Testis (tissue), 3 donors: ENCODE measurements around the gene CACYBP. TPM values are rescaled to one million over a fixed set of nuclear protein-coding genes. Genes with fewer than 3 reads are reported as not detected.

ENCODE experiments used
- DNase-seq: peaks from one replicate; pipeline ENCODE4 v3.0.0-alpha.2; 2019
- H3K27ac ChIP-seq, 2 donors: fragments of 200-600 bp; sonication (generic); one replicate each; pipeline ENCODE4 v1.5.1; 2019
- H3K27me3 ChIP-seq: fragments of 200-600 bp; sonication (generic); one replicate; pipeline ENCODE4 v1.5.1; 2019
- H3K36me3 ChIP-seq: fragments of 200-600 bp; sonication (generic); one replicate; pipeline ENCODE4 v1.5.1; 2017; ENCODE audit warnings: low read depth; ENCODE audit errors: missing control alignments
- H3K4me1 ChIP-seq: fragments of 200-600 bp; sonication (generic); one replicate; pipeline ENCODE4 v1.5.1; 2019
- H3K4me3 ChIP-seq, 2 donors: fragments of 200-600 bp; sonication (generic); one replicate each; pipeline ENCODE4 v1.5.1; 2017 to 2019
- H3K9me3 ChIP-seq: fragments of 200-600 bp; sonication (generic); one replicate; pipeline ENCODE4 v1.5.1; 2017
- POLR2A ChIP-seq: fragments of 450-650 bp; IDR thresholded peaks from one replicate; pipeline ENCODE4 v1.6.1; 2017; ENCODE audit warnings: antibody characterized with exemption, mild to moderate bottlenecking, moderate library complexity
- WGBS, 2 donors: methylation state at CpG; one replicate each; pipeline ENCODE4 v1.1.5; 2018; 5-methylcytosine and 5-hydroxymethylcytosine counted together
- intact Hi-C: fragments of 100-400 bp; cut with DNase I; formaldehyde crosslinking; loops from one replicate; pipeline ENCODE4 v1.15.1; 2023; ENCODE audit warnings: low total_unique reads
- polyA plus RNA-seq: library from polyadenylated mRNA; stranded (reverse); fragments of 350-450 nt; fragmentation: Illumina TruSeq; extraction: RNeasy Lipid Tissue Mini Kit (QIAGEN cat#74804); gene quantifications from one replicate; pipeline ENCODE4 v1.2.3, GENCODE V29; 2014; ENCODE audit warnings: low read depth, low replicate concordance; ENCODE audit not compliant: insufficient read depth
- total RNA-seq, 2 donors: library from RNA; depleted of rRNA; stranded (reverse); fragments of >200 nt; gene quantifications; one replicate each; pipeline ENCODE4 v1.2.3, GENCODE V29; 2016
- TF ChIP-seq, protein P1 (sequence below), 3 experiments: fragments of 450-650 bp in 2 of 3; fragments of 200-600 bp in 1 of 3; sonication (generic) in 1 of 3; IDR thresholded peaks; one replicate each; pipeline ENCODE4 v1.5.1; 2016 to 2019; ENCODE audit warnings: antibody characterized with exemption in 3 of 3, mild to moderate bottlenecking in 2 of 3, moderate library complexity in 1 of 3

CACYBP gene
- total and polyA plus RNA-seq, 3 donors from 2014 or later: 74.4 to 121 (median 120) TPM

DNA sequence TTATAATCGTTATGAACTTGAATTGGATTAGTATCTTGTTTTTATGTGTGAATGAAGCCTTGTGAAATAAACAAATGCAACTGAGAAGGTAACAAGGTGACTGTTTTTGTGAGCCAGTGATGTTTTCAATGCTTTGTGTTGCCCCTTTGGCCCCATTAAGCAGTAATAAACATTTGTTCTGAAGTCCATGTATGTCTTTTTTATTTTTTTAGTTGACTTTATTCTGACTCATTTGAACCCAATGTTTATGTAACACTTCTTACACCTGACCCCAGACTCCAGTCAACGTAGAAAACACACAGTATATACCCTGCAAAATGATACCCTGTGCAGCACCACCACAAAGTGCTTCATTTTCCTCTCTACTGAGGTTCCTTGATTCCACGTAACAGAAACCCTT, 4.6 kb upstream of the CACYBP start:
- WGBS, 2 donors: 81 to 83% methylated on average over 3 of the region's 3 CpGs
- no peak for DNase-seq
- H3K36me3 ChIP-seq: no peaks in the 10 kb centered on the region
- no peaks in the 10 kb centered on the region for H3K9me3 ChIP-seq
- TF ChIP-seq, protein P1, sequence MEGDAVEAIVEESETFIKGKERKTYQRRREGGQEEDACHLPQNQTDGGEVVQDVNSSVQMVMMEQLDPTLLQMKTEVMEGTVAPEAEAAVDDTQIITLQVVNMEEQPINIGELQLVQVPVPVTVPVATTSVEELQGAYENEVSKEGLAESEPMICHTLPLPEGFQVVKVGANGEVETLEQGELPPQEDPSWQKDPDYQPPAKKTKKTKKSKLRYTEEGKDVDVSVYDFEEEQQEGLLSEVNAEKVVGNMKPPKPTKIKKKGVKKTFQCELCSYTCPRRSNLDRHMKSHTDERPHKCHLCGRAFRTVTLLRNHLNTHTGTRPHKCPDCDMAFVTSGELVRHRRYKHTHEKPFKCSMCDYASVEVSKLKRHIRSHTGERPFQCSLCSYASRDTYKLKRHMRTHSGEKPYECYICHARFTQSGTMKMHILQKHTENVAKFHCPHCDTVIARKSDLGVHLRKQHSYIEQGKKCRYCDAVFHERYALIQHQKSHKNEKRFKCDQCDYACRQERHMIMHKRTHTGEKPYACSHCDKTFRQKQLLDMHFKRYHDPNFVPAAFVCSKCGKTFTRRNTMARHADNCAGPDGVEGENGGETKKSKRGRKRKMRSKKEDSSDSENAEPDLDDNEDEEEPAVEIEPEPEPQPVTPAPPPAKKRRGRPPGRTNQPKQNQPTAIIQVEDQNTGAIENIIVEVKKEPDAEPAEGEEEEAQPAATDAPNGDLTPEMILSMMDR (IDR thresholded peaks at IDR 0.05): no peak
- TF ChIP-seq POLR2A: no peak
- intact Hi-C loops: no loop called here
- H3K4me1 ChIP-seq: no peaks in the 10 kb centered on the region
- no peak overlapping the region for H3K4me3 ChIP-seq
- no peak overlapping the region for H3K27ac ChIP-seq
- no peaks in the 10 kb centered on the region for H3K27me3 ChIP-seq

DNA sequence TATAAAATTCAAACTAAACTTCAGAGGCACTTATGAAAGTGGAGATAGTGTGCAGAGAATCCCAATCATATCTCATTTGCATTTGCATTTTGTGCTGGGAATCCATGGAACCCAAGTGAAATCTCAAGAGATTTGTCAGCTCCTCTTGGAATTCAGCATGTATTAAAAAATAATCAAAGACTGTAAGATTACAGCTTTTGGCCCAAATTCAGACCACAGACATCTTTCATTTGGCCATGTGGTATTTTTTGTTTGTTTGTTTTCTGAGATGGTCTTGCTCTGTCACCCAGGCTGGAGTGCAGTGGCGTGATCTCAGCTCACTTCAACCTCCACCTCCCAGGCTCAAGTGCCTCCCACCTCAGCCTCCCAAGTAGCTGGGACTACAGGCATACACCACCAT, 3.8 kb upstream of the CACYBP start:
- no peak for DNase-seq
- H3K27ac ChIP-seq: no peak overlapping the region
- H3K27me3 ChIP-seq: no peaks in the 10 kb centered on the region
- 89 to 95% methylated on average over 1 of the region's 1 CpG for WGBS, 2 donors
- no peak overlapping the region for H3K4me3 ChIP-seq
- TF ChIP-seq, protein P1 (IDR thresholded peaks at IDR 0.05): no peak
- no peak for TF ChIP-seq POLR2A
- H3K4me1 ChIP-seq: no peaks in the 10 kb centered on the region
- intact Hi-C loops: no loop called here
- no peaks in the 10 kb centered on the region for H3K9me3 ChIP-seq
- H3K36me3 ChIP-seq: no peaks in the 10 kb centered on the region

DNA sequence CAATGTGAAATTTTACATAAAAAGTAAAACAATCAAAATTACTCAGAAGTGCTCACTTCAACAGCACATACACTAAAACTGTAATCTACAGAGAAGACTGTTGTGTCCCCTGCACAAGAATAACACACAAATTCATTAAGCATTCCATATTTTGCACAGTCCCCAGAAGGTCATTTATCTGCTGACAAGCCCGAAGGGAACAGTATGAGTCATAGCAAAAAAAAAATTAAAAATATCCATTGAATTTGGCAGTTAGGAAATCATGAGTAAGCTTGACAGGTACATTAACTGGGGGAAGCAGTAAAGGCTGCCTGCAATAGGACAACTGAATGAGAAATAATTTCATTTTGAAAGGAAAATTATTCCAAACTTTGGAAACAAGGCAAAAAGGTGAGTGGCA, 3.3 kb upstream of the CACYBP start:
- TF ChIP-seq, protein P1 (IDR thresholded peaks at IDR 0.05): no peak
- no peak for TF ChIP-seq POLR2A
- H3K4me1 ChIP-seq: no peaks in the 10 kb centered on the region
- no peaks in the 10 kb centered on the region for H3K36me3 ChIP-seq
- H3K27me3 ChIP-seq: no peaks in the 10 kb centered on the region
- H3K27ac ChIP-seq: no peak overlapping the region
- 67 to 73% methylated on average over 1 of the region's 1 CpG for WGBS, 2 donors
- no peak overlapping the region for H3K4me3 ChIP-seq
- no peaks in the 10 kb centered on the region for H3K9me3 ChIP-seq
- intact Hi-C loops: no loop called here
- no peak for DNase-seq

DNA sequence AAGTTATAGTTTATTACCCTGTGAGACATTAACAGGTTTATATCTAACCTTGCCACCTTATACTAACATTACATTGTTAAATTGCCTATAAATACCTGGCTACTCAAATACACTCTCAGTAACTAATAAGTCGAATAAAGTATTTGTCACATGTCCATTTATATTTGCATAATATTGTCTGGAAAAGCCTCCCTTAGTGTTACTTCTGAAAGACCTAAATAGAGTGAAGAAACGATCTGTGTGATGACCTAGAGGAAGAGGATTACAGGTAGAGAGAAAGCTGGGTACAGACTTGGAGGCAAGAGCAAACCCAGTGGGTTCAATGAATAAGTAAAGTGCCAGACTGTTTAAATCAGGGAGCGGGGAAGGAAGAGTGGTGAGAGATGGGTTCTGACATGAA, 2.7 kb upstream of the CACYBP start:
- Histone ChIP-seq H3K4me1 (no peaks in the 10 kb centered on the region), H3K36me3 (no peaks in the 10 kb centered on the region), H3K27ac (no peak overlapping the region), H3K9me3 (no peaks in the 10 kb centered on the region), H3K27me3 (no peaks in the 10 kb centered on the region), H3K4me3 (no peak overlapping the region)
- intact Hi-C loops: no loop called here
- no peak for DNase-seq
- 78 to 80% methylated on average over 3 of the region's 3 CpGs for WGBS, 2 donors
- no peak for TF ChIP-seq POLR2A
- TF ChIP-seq, protein P1 (IDR thresholded peaks at IDR 0.05): no peak

- WGBS, 2 donors: 12 to 16% methylated on average over 18 to 19 of the region's 19 CpGs
- Histone ChIP-seq H3K4me3 (peak overlapping the region; percentile 83 to 94), H3K9me3 (no peaks in the 10 kb centered on the region), H3K36me3 (no peaks in the 10 kb centered on the region), H3K27ac (peak overlapping the region; percentile 95 to 98), H3K4me1 (peaks cover 5% of the 10 kb centered on the region), H3K27me3 (no peaks in the 10 kb centered on the region)
- TF ChIP-seq, protein P1 (IDR thresholded peaks at IDR 0.05): peak; percentile 76 to 83 (median 81)
- TF ChIP-seq POLR2A: no peak
- intact Hi-C loops: no loop called here
- peak; percentile 48 for DNase-seq
Observed at GRCh38 chr1:174998569-174999215, 1.1 kb upstream of the CACYBP start.
